ENCODE data around the gene ADK.
"Not testable (repeated sequence)": the region's sequence is repeated elsewhere in the genome, so short reads cannot be mapped to it uniquely, and the experiment has no call there.

ADK gene

DNA sequence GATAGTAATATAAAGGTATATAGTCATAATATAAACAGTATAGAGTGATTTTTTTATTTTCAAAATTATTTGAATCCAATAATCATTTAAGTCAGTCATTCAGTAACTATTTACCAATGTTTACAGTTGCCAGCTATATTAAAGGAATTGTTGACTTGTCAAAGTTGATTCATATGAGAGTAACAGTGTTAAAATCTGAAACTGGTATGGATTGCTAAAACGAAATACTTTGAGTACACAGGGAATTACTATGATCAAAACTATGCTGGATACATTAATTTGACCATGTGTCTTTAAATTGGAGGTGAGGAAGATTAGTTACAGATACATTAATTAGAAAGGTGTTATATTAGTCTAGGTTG lies 282.6 kb downstream of the ADK start:
- no peak for DNase-seq

DNA sequence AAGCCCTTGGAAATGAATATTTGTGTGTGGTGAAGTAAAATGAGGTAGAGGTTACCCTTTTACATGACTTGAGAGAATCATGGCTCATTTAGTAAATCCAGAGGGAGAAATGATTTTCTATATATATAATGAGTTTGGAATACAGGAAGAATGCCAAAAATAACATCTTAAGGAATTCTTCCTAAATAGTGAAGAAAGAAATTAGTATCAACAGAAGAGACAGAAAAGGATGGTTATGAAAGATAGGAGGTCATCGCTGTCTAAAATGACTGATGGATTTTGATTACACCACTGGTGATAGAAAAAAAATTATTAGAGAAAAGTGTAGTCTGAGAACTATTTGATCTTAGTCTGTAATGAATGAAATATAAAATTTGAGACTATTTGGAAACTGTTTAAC lies 283.0 kb downstream of the ADK start:
- DNase-seq, result no peak

- no peak for DNase-seq
Observed at GRCh38 chr10:74434547-74434946, 283.5 kb downstream of the ADK start.

DNA sequence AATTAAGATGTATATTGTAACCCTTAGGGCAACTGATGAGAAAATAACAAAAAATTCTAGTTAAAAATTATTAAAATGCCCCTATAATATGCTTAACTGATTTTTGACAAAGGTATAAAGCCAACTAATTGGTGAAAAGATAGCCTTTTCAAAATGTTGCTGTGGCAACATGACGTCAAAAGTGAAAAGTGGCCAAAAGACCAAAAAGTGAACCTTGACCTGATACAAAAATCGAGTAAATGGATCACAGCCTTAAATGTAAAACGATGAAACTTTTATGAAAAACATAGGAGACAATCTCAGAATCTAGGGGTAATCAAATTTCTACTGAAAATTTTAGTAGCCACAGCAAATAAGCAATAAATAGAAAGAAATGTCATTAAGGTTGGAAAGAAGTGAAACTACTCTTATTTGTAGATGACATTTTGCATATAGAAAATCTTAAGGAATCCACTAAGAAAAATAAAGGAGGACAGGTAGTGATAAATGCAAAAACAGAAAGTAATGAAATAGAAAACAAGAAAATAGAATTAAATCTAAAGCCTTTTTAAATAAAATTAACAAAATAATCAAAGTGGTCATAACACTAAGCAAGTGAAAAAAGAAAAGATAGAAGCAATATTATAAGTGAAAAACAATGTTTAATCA lies 285.6 kb downstream of the ADK start:
- no peak for DNase-seq

GRCh38 chr10:74437822-74438221 lies 286.8 kb downstream of the ADK start:
- no peak for DNase-seq

DNA sequence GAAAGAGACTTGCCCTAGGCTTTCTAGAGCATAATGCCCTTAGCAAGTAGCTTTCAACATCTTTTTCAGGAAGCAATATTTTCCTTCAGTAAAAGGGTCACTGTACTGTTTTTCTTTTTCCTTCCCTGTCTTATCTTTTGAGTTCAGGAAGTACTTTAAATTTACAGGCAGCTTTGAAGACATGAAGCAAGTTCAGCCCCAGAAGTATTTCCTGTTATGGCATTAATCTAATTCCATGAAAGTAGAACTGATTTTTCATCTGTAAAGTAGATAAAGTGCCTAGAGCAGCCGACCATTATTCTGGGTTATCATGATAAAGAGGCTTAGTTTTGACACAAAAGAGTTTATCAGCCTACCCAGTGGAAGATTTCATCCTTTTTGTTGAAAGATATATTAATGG lies 288.2 kb downstream of the ADK start:
- DNase-seq, result no peak

GRCh38 chr10:74445493-74445892 lies 294.5 kb downstream of the ADK start:
- no peak for DNase-seq

DNA sequence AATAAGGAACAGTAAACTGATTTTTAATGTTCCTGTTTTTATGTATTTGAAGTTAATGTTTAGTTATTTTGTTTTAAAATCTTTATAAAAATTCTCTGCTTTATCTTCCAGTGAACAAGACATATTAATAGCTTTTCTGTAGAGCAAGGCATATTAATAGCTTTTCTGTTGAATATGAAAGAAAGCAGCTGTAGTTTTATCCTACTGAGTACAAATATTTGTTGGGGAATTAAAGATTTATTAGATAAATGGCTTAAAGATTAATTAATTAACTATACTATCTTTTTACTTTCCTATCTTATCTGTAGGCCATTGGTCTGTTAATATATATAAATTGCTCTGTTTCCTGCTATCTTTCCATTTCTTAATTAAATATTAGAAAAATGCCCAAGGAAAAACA lies 299.6 kb downstream of the ADK start:
- DNase-seq, result no peak

GRCh38 chr10:74451127-74451829 lies 300.3 kb downstream of the ADK start:
- DNase-seq, result no peak

DNA sequence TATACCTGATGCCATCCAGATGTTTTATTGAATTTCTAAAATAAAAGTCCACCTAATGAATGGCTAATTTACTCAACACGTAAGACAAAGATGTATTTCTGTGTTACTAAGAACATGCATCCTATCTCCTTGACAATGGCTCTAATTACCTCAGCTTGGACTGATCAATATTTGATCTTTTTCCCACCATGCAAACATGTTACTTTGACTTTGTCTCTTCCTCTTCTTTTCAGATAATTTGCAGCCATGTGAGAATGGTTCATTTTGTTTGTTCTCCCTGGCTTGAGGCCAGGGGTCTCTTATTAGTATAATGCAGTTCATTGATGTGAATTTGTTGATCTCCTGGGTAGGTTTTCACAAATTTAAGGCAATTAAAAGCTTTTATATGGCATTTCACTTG lies 302.1 kb downstream of the ADK start:
- DNase-seq, result no peak

DNA sequence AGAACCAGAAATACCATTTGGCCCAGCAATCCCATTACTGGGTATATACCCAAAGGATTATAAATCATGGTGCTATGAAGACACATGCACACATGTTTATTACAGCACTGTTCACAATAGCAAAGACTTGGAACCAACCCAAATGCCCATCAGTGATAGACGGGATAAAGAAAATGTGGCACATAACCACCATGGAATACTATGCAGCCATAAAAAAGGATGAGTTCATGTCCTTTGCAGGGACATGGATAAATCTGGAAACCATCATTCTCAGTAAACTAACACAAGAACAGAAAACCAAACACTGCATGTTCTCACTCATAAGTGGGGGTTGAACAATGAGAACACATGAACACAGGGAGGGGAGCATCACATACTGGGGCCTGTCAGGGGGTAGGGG lies 306.5 kb downstream of the ADK start:
- not testable (repeated sequence) for DNase-seq

- DNase-seq, result no peak
Observed at GRCh38 chr10:74460812-74461211, 309.8 kb downstream of the ADK start.

GRCh38 chr10:74474022-74474713 lies 323.1 kb downstream of the ADK start:
- no peak for DNase-seq

- DNase-seq, result not testable (repeated sequence)
Observed at GRCh38 chr10:74476162-74476706, 325.2 kb downstream of the ADK start.

DNA sequence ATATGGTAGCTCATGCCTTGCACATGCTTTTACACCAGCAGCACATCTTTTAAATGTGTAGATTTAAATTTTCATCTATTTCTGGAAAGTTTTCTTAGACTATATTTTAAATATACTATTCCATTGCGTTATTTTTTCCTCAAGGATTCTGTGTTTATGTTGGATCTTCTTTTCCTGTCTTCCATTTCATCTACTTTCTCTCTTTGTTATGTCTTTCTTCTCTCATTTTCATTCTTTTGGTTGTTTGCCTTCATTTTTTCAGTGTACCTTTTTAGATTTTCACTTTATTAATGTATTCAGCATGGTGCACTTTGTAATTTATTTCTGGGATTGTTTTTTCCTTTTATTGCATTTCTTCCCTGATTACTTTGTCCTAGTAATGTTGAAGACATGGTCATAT lies 329.8 kb downstream of the ADK start:
- no peak for DNase-seq

- DNase-seq, result no peak
Observed at GRCh38 chr10:74483356-74483755, 332.3 kb downstream of the ADK start.

- DNase-seq, result no peak
Observed at GRCh38 chr10:74485283-74485682, 334.3 kb downstream of the ADK start.

DNA sequence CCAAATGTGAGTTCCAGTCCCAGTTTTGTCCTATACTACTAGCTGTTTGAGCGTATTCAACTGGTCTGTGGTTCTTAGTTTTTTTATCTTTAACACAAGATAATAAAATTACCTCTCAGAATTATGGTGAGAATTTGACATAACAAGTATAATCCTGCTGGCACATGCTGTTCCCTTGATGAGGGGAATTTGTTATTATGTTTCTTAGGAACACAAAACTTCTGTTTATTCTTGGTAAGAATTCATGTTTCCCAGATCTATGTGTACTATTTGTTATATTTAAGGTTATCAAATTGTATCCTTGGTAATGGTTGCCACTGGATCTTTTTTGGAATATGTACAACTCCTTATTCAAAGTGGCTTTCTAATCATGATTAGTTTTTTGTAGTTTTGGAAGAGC lies 335.6 kb downstream of the ADK start:
- DNase-seq, result no peak

DNA sequence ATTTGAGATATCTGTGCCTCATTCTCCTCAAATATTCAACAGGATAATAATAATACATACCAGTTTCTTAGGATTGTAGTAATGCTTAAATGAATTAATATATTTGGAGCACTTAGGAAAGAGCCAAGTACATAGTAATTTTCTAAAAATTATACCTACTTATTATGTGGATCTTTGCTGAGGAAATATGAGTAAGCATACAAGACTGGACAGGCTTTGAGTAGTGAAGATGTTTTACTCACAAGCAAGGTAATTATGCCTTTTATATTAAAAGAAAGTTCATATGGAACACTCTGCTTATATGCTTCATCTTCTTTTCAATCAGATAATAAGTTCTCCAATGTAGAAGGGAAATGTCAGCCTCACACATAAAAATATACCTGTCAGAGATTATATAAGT lies 337.9 kb downstream of the ADK start:
- no peak for DNase-seq

DNA sequence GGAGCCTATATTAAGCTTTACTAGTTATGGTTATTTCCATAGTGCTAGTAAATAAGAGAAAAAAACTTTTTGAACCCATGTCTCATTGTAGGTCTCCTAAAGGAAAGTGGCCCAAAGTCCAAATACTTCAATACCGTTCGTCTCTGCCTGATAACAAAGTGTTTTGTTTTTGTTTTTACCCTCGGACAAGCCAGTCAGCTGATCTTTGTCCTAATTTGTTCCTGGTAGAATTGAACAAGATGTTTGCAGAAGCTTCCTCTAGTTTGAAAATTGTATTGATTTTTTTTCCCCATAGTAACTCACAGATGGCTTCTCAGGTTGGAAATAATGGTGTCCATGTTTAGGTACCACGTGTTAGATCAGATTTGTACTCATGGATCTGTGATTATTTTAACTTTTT lies 339.5 kb downstream of the ADK start:
- no peak for DNase-seq

GRCh38 chr10:74491014-74491413 lies 340.0 kb downstream of the ADK start:
- no peak for DNase-seq

DNA sequence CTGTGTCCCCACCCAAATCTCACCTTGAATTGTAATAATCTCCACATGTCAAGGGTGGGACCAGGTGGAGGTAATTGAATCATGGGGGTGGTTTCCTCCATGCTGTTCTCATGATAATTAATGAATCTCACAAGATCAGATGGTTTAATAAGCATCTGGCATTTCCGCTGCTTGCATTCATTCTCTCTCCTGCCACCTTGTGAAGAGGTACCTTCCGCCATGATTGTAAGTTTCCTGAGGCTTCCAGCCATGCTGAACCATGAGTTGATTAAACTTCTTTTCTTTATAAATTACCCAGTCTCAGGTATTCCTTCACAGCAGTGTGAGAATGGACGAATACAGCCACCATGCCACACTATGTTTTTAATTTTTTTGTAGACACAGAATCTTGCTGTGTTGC lies 345.3 kb downstream of the ADK start:
- not testable (repeated sequence) for DNase-seq

GRCh38 chr10:74498664-74499063 lies 347.6 kb downstream of the ADK start:
- not testable (repeated sequence) for DNase-seq

All from right forelimb (tissue), 1 donor.